ENCODE measurements around the gene PYGO1.

Gene PYGO1

DNA sequence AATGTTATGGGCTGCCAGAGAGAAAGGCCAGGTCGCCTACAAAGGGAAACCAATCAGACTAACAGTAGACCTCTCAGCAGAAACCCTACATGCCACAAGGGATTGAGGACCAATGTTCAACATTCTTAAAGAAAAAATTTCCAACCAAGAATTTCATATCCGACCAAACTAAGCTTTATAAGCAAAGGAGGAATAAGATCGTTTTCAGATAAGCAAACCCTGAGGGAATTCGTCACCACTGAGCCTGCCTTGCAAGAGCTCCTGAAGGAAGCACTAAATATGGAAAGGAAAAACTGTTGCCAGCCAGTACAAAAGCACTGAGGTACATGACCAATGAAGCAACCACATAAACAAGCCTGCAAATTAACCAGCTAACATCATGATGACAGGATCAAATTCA lies 33.1 kb downstream of the PYGO1 start:
- in situ Hi-C loops (cut with MboI; ENCODE audit: low pct_unique_long_range_greater_than_20kb, low sequenced_read_pairs, unreplicated experiment) = no loop called here
- TF ChIP-seq, protein P1, sequence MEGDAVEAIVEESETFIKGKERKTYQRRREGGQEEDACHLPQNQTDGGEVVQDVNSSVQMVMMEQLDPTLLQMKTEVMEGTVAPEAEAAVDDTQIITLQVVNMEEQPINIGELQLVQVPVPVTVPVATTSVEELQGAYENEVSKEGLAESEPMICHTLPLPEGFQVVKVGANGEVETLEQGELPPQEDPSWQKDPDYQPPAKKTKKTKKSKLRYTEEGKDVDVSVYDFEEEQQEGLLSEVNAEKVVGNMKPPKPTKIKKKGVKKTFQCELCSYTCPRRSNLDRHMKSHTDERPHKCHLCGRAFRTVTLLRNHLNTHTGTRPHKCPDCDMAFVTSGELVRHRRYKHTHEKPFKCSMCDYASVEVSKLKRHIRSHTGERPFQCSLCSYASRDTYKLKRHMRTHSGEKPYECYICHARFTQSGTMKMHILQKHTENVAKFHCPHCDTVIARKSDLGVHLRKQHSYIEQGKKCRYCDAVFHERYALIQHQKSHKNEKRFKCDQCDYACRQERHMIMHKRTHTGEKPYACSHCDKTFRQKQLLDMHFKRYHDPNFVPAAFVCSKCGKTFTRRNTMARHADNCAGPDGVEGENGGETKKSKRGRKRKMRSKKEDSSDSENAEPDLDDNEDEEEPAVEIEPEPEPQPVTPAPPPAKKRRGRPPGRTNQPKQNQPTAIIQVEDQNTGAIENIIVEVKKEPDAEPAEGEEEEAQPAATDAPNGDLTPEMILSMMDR (IDR thresholded peaks at IDR 0.05; ENCODE audit: extremely low read depth, insufficient read depth, missing control alignments) = no peak
- DNase-seq (ENCODE audit: low spot score) = no peak

DNA sequence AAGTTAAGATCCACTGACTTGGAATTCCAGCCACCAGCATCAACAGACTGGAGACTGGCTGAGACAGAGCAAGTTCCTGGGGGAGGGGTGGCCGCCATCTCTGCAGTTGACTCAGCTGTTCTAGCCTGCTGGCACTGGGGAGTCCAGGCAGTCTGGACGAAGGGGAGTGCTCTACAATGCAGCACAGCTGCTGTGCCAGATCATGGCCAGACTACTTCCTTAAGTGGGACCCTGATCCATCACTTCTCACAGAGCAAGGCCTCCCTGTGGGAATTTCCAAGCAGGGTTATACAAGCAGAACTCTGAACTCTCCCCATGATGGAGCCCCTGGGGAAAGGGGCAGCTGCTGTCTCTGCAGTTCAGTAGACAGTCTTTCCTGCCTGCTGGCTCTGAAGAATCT lies 35.2 kb downstream of the PYGO1 start:
- in situ Hi-C loops (cut with MboI; ENCODE audit: low pct_unique_long_range_greater_than_20kb, low sequenced_read_pairs, unreplicated experiment) = no loop called here
- TF ChIP-seq, protein P1 (IDR thresholded peaks at IDR 0.05; ENCODE audit: extremely low read depth, insufficient read depth, missing control alignments) = no peak
- DNase-seq (ENCODE audit: low spot score) = no peak

DNA sequence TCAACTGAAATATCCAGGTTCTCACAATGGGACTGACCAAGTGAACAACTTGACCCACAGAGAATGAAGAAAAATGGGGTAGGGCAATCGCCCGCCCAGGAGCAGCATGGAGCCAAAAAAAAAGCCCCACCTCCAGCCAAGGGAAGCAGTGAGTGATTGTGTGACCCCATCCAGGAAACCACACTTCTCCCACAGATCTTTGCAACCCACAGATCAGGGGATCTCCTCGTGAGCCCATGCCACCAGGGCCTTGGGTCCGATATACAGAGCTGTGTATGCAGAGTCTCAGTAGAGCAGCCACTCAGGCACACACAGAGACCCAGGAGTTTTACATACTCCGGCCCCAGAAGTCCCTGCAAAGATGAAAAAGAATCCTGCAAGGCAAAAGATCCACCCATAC lies 35.7 kb downstream of the PYGO1 start:
- TF ChIP-seq, protein P1 (IDR thresholded peaks at IDR 0.05; ENCODE audit: extremely low read depth, insufficient read depth, missing control alignments) = no peak

DNA sequence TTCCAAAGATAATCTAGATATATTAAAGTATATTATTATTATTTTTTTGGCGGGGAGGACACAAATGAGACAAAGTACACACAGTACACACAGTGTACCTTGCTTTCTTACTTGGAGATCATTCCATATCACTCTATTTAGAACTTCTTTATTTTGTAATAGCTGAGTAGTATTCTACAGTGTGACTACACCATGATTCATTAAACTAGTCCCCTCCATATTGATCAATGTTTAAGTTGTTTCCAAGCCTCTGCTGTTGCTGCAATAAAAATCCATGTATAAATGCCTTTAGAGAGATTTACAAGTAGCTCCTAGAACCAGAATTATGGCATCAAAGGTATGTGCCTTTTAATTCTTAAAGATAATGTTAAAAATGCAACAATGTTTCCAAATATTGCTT lies 38.8 kb downstream of the PYGO1 start:
- in situ Hi-C loops (cut with MboI; ENCODE audit: low pct_unique_long_range_greater_than_20kb, low sequenced_read_pairs, unreplicated experiment) = no loop called here
- no peak for DNase-seq (ENCODE audit: low spot score)
- TF ChIP-seq, protein P1 (IDR thresholded peaks at IDR 0.05; ENCODE audit: extremely low read depth, insufficient read depth, missing control alignments) = no peak

More for the DNA sequence above, 35.7 kb downstream of the PYGO1 start:
- no peak for DNase-seq (ENCODE audit: low spot score)
- in situ Hi-C loops (cut with MboI; ENCODE audit: low pct_unique_long_range_greater_than_20kb, low sequenced_read_pairs, unreplicated experiment) = no loop called here

DNA sequence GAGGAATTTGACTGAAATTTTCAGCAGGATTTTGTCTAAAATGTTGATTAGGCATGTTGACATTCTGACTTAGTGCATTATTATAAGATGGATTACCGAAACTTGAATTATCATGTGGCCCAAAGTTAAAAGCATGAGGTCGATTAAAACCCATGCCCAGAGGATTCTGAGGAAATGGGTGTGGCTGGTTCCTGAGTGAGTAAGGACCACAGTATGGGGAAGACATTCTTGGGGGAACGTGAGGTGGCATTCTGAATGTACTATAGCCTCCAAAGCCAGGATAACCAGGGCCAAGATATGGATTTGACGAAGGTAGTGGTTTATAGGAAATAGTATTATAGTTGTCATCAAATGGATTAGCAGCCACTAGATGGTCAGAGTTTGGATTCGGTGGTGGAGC lies 41.4 kb downstream of the PYGO1 start:
- TF ChIP-seq, protein P1 (IDR thresholded peaks at IDR 0.05; ENCODE audit: extremely low read depth, insufficient read depth, missing control alignments) = no peak
- no peak for DNase-seq (ENCODE audit: low spot score)
- in situ Hi-C loops (cut with MboI; ENCODE audit: low pct_unique_long_range_greater_than_20kb, low sequenced_read_pairs, unreplicated experiment) = no loop called here

DNA sequence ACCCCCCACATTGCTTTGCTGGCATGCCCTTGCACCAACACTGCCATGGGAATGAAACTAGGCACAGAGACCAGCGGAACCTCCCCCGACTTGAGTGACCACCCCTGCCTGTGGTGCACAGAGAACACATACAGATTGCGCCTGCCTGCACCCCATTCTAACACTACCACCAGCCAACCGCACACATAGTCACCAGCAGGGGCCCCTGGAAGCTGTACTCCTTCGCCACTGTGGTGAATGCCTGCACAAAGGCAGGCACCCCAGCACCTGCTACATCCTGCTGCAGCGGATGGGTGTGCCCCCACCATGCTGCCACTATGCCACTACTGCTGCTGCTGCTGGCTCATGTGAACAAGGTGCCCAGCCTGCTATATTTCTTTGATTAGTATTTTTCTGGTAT lies 52.7 kb downstream of the PYGO1 start:
- TF ChIP-seq, protein P1 (IDR thresholded peaks at IDR 0.05; ENCODE audit: extremely low read depth, insufficient read depth, missing control alignments) = no peak
- in situ Hi-C loops (cut with MboI; ENCODE audit: low pct_unique_long_range_greater_than_20kb, low sequenced_read_pairs, unreplicated experiment) = no loop called here
- DNase-seq (ENCODE audit: low spot score) = no peak

DNA sequence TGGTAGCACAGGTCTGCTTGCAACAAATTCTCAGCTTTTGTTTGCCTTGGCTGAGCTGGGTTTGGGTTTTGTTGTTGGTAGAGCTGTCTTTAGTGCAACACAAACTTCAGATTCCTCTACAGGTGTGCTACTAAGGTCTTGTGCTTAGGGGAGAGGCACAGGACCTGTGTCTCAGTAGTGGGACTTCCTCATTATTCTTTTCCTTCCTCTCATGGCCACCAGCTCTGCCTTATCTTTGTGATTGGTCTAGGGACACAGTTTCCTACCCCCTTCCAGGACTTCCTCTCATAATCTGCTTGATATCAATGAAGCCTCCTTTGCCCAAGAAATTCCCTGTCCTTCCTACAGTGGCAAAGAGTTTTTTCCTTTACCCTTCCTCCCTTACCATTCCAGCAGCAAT lies 55.2 kb downstream of the PYGO1 start:
- TF ChIP-seq, protein P1 (IDR thresholded peaks at IDR 0.05; ENCODE audit: extremely low read depth, insufficient read depth, missing control alignments) = no peak
- in situ Hi-C loops (cut with MboI; ENCODE audit: low pct_unique_long_range_greater_than_20kb, low sequenced_read_pairs, unreplicated experiment) = no loop called here
- DNase-seq (ENCODE audit: low spot score) = no peak

All from GM13977 (cell line).